ENCODE data around the gene TRMT61B. TPM values are rescaled to one million over a fixed set of nuclear protein-coding genes. Genes with fewer than 3 reads are reported as not detected.
A peak's percentile ranks its signal among the peaks of the same experiment; 100 is the strongest.

Gene TRMT61B
- total and polyA plus RNA-seq, 2 of the 13 experiments (the other 11 are each of a cell fraction or from before 2014, with no cell fraction given), result 19.7 to 23.5 TPM

- TF ChIP-seq, protein P1, sequence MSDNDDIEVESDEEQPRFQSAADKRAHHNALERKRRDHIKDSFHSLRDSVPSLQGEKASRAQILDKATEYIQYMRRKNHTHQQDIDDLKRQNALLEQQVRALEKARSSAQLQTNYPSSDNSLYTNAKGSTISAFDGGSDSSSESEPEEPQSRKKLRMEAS (IDR thresholded peaks at IDR 0.05), result peak; percentile 87
- TF ChIP-seq MXD4 (CRISPR knock-in tag; IDR thresholded peaks at IDR 0.05) (no peak; the same call in none of the 2 replicates), ZGPAT (CRISPR knock-in tag; IDR thresholded peaks at IDR 0.05) (0 out of 2 replicates have a peak, but pooled peaks have one; percentile 15), ZNF598 (CRISPR knock-in tag; IDR thresholded peaks at IDR 0.05; ENCODE audit: borderline replicate concordance) (no peak), ZNF24 (IDR thresholded peaks at IDR 0.05) (no peak), ETS1 (CRISPR knock-in tag; IDR thresholded peaks at IDR 0.05) (no peak), DNMT1 (CRISPR knock-in tag; IDR thresholded peaks at IDR 0.05) (no peak), KDM3A (CRISPR knock-in tag; IDR thresholded peaks at IDR 0.05; ENCODE audit: low read depth) (no peak), BCL6 (CRISPR knock-in tag; IDR thresholded peaks at IDR 0.05) (0 out of 2 replicates have a peak, but pooled peaks have one; percentile 4), ZNF225 (CRISPR knock-in tag; IDR thresholded peaks at IDR 0.05) (no peak), MXI1 (IDR thresholded peaks at IDR 0.05; ENCODE audit: borderline replicate concordance, low read depth, low read length) (peak; percentile 70; the same call in 2 of the 3 replicates), THAP8 (CRISPR knock-in tag; IDR thresholded peaks at IDR 0.05; ENCODE audit: borderline replicate concordance) (no peak), ZNF451 (CRISPR knock-in tag; IDR thresholded peaks at IDR 0.05) (no peak), DRAP1 (CRISPR knock-in tag; IDR thresholded peaks at IDR 0.05) (no peak)
- TF ChIP-seq, protein P2, sequence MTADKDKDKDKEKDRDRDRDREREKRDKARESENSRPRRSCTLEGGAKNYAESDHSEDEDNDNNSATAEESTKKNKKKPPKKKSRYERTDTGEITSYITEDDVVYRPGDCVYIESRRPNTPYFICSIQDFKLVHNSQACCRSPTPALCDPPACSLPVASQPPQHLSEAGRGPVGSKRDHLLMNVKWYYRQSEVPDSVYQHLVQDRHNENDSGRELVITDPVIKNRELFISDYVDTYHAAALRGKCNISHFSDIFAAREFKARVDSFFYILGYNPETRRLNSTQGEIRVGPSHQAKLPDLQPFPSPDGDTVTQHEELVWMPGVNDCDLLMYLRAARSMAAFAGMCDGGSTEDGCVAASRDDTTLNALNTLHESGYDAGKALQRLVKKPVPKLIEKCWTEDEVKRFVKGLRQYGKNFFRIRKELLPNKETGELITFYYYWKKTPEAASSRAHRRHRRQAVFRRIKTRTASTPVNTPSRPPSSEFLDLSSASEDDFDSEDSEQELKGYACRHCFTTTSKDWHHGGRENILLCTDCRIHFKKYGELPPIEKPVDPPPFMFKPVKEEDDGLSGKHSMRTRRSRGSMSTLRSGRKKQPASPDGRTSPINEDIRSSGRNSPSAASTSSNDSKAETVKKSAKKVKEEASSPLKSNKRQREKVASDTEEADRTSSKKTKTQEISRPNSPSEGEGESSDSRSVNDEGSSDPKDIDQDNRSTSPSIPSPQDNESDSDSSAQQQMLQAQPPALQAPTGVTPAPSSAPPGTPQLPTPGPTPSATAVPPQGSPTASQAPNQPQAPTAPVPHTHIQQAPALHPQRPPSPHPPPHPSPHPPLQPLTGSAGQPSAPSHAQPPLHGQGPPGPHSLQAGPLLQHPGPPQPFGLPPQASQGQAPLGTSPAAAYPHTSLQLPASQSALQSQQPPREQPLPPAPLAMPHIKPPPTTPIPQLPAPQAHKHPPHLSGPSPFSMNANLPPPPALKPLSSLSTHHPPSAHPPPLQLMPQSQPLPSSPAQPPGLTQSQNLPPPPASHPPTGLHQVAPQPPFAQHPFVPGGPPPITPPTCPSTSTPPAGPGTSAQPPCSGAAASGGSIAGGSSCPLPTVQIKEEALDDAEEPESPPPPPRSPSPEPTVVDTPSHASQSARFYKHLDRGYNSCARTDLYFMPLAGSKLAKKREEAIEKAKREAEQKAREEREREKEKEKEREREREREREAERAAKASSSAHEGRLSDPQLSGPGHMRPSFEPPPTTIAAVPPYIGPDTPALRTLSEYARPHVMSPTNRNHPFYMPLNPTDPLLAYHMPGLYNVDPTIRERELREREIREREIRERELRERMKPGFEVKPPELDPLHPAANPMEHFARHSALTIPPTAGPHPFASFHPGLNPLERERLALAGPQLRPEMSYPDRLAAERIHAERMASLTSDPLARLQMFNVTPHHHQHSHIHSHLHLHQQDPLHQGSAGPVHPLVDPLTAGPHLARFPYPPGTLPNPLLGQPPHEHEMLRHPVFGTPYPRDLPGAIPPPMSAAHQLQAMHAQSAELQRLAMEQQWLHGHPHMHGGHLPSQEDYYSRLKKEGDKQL (CRISPR knock-in tag; IDR thresholded peaks at IDR 0.05; ENCODE audit: low read depth), result no peak
- TF ChIP-seq, protein P3, sequence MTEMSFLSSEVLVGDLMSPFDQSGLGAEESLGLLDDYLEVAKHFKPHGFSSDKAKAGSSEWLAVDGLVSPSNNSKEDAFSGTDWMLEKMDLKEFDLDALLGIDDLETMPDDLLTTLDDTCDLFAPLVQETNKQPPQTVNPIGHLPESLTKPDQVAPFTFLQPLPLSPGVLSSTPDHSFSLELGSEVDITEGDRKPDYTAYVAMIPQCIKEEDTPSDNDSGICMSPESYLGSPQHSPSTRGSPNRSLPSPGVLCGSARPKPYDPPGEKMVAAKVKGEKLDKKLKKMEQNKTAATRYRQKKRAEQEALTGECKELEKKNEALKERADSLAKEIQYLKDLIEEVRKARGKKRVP (CRISPR knock-in tag; IDR thresholded peaks at IDR 0.05), result no peak
- TF ChIP-seq, protein P4, sequence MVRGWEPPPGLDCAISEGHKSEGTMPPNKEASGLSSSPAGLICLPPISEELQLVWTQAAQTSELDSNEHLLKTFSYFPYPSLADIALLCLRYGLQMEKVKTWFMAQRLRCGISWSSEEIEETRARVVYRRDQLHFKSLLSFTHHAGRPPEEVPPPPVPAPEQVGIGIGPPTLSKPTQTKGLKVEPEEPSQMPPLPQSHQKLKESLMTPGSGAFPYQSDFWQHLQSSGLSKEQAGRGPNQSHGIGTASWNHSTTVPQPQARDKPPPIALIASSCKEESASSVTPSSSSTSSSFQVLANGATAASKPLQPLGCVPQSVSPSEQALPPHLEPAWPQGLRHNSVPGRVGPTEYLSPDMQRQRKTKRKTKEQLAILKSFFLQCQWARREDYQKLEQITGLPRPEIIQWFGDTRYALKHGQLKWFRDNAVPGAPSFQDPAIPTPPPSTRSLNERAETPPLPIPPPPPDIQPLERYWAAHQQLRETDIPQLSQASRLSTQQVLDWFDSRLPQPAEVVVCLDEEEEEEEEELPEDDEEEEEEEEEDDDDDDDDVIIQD (CRISPR knock-in tag; IDR thresholded peaks at IDR 0.05; ENCODE audit: low read depth), result no peak
Measured at GRCh38 chr2:28895189-28895893, 25.2 kb upstream of the TRMT61B start (continued).
